K562 (cell line): ENCODE results near the gene OR8G5. TPM values are rescaled to one million over a fixed set of nuclear protein-coding genes. Genes with fewer than 3 reads are reported as not detected.

ENCODE experiments used
- EP300 ChIP-seq: IDR thresholded peaks from 2 replicates; pipeline ENCODE4 v1.6.1; 2012; ENCODE audit warnings: low read length, improper control_type of control experiment
- ETV1 ChIP-seq: fragments of 450-650 bp; conservative IDR thresholded peaks from 2 replicates; pipeline ENCODE4 v1.6.1; 2016; ENCODE audit warnings: missing genetic modification characterization, control low read depth, low read depth, missing compliant biosample characterization
- FIP1L1 ChIP-seq: fragments of 200-400 bp; formaldehyde crosslinking; IDR thresholded peaks from 2 replicates; pipeline ENCODE4 v1.6.1; 2018; ENCODE audit warnings: mild to moderate bottlenecking, low read depth, low read length; ENCODE audit not compliant: poor library complexity, severe bottlenecking
- HMGN3 ChIP-seq: IDR thresholded peaks from 2 replicates; pipeline ENCODE4 v1.6.1; 2011; ENCODE audit warnings: borderline replicate concordance, low read depth, mild to moderate bottlenecking, mixed read lengths, low read length; ENCODE audit not compliant: insufficient read length; ENCODE audit errors: extremely low read depth
- LCOR ChIP-seq: sonication (generic); formaldehyde crosslinking; IDR thresholded peaks from 2 replicates; pipeline ENCODE4 v1.8.0; 2022; ENCODE audit warnings: mild to moderate bottlenecking, missing genetic modification reagents
- MAZ ChIP-seq, 2 experiments: fragments of 450-650 bp in 1 of 2; sonication (generic) in 1 of 2; formaldehyde crosslinking; IDR thresholded peaks in 1 of 2; conservative IDR thresholded peaks in 1 of 2; 2 replicates each; pipeline versions ENCODE4 v1.4.0 to v1.5.0; 2020; ENCODE audit warnings: mild to moderate bottlenecking in 1 of 2, missing genetic modification reagents in 1 of 2
- MNT ChIP-seq, 2 experiments: fragments of 450-650 bp; conservative IDR thresholded peaks; 2 replicates each; pipeline ENCODE4 v1.6.1; 2017; ENCODE audit warnings: mild to moderate bottlenecking in 2 of 2, moderate library complexity in 2 of 2
- NFXL1 ChIP-seq: fragments of 450-650 bp; formaldehyde crosslinking; IDR thresholded peaks from 2 replicates; pipeline ENCODE4 v1.4.0; 2021; ENCODE audit warnings: mild to moderate bottlenecking
- PTRF ChIP-seq: fragments of 450-650 bp; IDR thresholded peaks from 2 replicates; pipeline ENCODE4 v1.6.1; 2016; ENCODE audit warnings: mild to moderate bottlenecking, missing genetic modification characterization, missing compliant biosample characterization
- RBFOX2 ChIP-seq: fragments of 200-400 bp; formaldehyde crosslinking; IDR thresholded peaks from 2 replicates; pipeline ENCODE4 v1.6.1; 2017; ENCODE audit warnings: low read depth, mild to moderate bottlenecking, low read length, moderate library complexity
- RNF2 ChIP-seq: sonication (generic); IDR thresholded peaks from 2 replicates; pipeline ENCODE4 v1.6.1; 2016
- RUNX1 ChIP-seq: sonication (generic); IDR thresholded peaks from 2 replicates; pipeline ENCODE4 v1.6.1; 2016; ENCODE audit warnings: antibody characterized with exemption, low read depth
- SAFB ChIP-seq: fragments of 200-400 bp; formaldehyde crosslinking; IDR thresholded peaks from 2 replicates; pipeline ENCODE4 v1.6.1; 2017; ENCODE audit warnings: low read depth, low read length, borderline replicate concordance
- SMARCA5 ChIP-seq: fragments of 450-650 bp; IDR thresholded peaks from 2 replicates; pipeline ENCODE4 v1.6.1; 2016
- SMARCC2 ChIP-seq: fragments of 450-650 bp; IDR thresholded peaks from 2 replicates; pipeline ENCODE4 v1.6.1; 2017; ENCODE audit warnings: antibody characterized with exemption, moderate library complexity, mild to moderate bottlenecking, low read depth
- SP2 ChIP-seq: IDR thresholded peaks from 2 replicates; pipeline ENCODE4 v1.6.1; 2011; ENCODE audit warnings: mild to moderate bottlenecking, low read depth, low read length, moderate library complexity; ENCODE audit not compliant: poor library complexity, severe bottlenecking; ENCODE audit errors: extremely low read depth
- STAT5A ChIP-seq: IDR thresholded peaks from 2 replicates; pipeline ENCODE4 v1.6.1; 2012; ENCODE audit warnings: low read length, inconsistent platforms, borderline replicate concordance
- ZBTB40 ChIP-seq, 2 experiments: fragments of 450-650 bp in 1 of 2; sonication (generic) in 1 of 2; formaldehyde crosslinking in 1 of 2; IDR thresholded peaks; 2 replicates each; pipeline versions ENCODE4 v1.7.1 to v1.9.0; 2016 to 2022; ENCODE audit warnings: inconsistent platforms in 1 of 2, mild to moderate bottlenecking in 1 of 2, missing genetic modification reagents in 1 of 2
- ZNF589 ChIP-seq: fragments of 200-800 bp; sonication (Bioruptor generic); IDR thresholded peaks from 2 replicates; pipeline ENCODE4 v1.6.1; 2016; ENCODE audit warnings: low read depth, missing genetic modification characterization, missing compliant biosample characterization
- polyA plus RNA-seq, 8 experiments: library from polyadenylated mRNA; depleted of rRNA in 4 of 8; stranded (reverse) in 5 of 8; unstranded in 3 of 8; fragments of >200 nt; fragmentation: Nextera tagmentation in 2 of 8; fragmentation: Illumina TruSeq in 1 of 8; extraction: Ambion mirVana in 2 of 8; extraction: Trizol in 1 of 8; gene quantifications; 2 replicates each; pipeline versions ENCODE4 v1.2.1 to v1.2.3, GENCODE V29; 2011 to 2014; ENCODE audit warnings: inconsistent platforms in 1 of 8, missing spikeins in 1 of 8
- total RNA-seq, 7 experiments: library from RNA; depleted of rRNA in 6 of 7; stranded (reverse); fragments of >200 nt in 6 of 7; fragmentation: Illumina TruSeq in 2 of 7; extraction: Trizol in 2 of 7; gene quantifications; 2 replicates each; pipeline versions ENCODE4 v1.2.1 to v1.2.3, GENCODE V29; 2011 to 2021; ENCODE audit warnings: low replicate concordance in 1 of 7

OR8G5 gene
- total and polyA plus RNA-seq, 9 of the 15 experiments (the other 6 are each of a cell fraction or from before 2014, with no cell fraction given): 0.18 to 3.8 (median 1.7) TPM

GRCh38 chr11:124276081-124276480, 19.9 kb downstream of the OR8G5 start (continued):
- TF ChIP-seq MNT (conservative IDR thresholded peaks at IDR 0.05) (peak in 1 of 2 experiments; percentile 46; a peak in 1 of 4 replicates), PTRF (tag) (no peak), RNF2 (peak; percentile 83), RUNX1 (peak; percentile 93; the same call in 1 of the 2 replicates), SAFB (no peak), EP300 (peak; percentile 93), SP2 (no peak), RBFOX2 (no peak), FIP1L1 (no peak), SMARCA5 (no peak), ZBTB40 (IDR thresholded peaks at IDR 0.05) (no peak), ZBTB40 (CRISPR knock-in tag; IDR thresholded peaks at IDR 0.05) (no peak), ETV1 (tag) (peak; percentile 89), STAT5A (peak; percentile 74), HMGN3 (peak; percentile 81), LCOR (CRISPR knock-in tag) (0 out of 2 replicates have a peak, but pooled peaks have one; percentile 58), ZNF589 (CRISPR knock-in tag) (no peak), SMARCC2 (peak; percentile 91; the same call in 1 of the 2 replicates), NFXL1 (CRISPR knock-in tag) (no peak), MAZ (CRISPR knock-in tag; conservative IDR thresholded peaks at IDR 0.05 in 1 of 2, IDR thresholded peaks at IDR 0.05 in 1 of 2) (no peak)
